ENCODE data around the gene RASD2. TPM values are rescaled to one million over a fixed set of nuclear protein-coding genes. Genes with fewer than 3 reads are reported as not detected.

RASD2 gene
- total RNA-seq, result 0.12 and 0.92 TPM in 2 replicates

GRCh38 chr22:35540595-35541253, at the start of gene RASD2:
Gene RASD2 (plus strand): TSS chr22:35540831. CDS start chr22:35546810, 5,979 bp downstream.

Other genes starting within 250 kb of the RASD2 start
- 27.2 and 33.6 TPM in 2 replicates for gene TOM1, start 240.9 kb upstream of the RASD2 start, total RNA-seq
- 80.9 and 87.3 TPM in 2 replicates for gene HMOX1, start 159.7 kb upstream of the RASD2 start, total RNA-seq
- 27.5 and 49.9 TPM in 2 replicates for gene MCM5, start 140.7 kb upstream of the RASD2 start, total RNA-seq
- not detected in 2 replicates for gene MB, start 76.5 kb downstream of the RASD2 start, total RNA-seq
- gene APOL6, start 107.6 kb downstream of the RASD2 start, total RNA-seq, result 14.7 and 17.8 TPM in 2 replicates
- gene APOL5, start 177.0 kb downstream of the RASD2 start, total RNA-seq, result not detected in 2 replicates